ENCODE measurements around the gene NTN1. TPM values are rescaled to one million over a fixed set of nuclear protein-coding genes. Genes with fewer than 3 reads are reported as not detected.

The NTN1 gene
- total RNA-seq, 2 donors from 2014 or later = 68.8 to 79.0 TPM

DNA sequence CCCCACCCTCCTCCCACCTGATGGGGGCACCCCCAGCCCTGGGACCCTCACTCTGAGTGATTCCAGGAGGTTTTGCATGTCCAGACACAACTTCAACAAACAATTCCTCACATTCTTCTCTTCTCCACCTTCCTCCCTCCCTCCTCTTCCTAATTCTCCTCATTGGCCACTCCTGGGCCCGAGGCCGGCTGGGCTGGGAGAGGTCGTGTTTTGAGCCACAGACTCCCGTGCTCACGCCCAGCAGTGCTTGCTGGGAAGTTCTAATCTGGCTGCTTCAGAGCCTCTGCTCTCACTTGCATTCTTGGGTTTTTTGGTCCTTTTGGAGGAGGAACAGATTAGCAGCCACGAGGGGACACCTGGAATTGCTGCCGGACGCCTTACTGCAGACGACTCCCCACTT is 157.0 kb downstream of the NTN1 start:
- no peak overlapping the region for H3K4me3 ChIP-seq
- H3K4me1 ChIP-seq (ENCODE audit: control insufficient read depth in 1 of 2, low read depth in 2 of 2) = peaks cover 24 to 60% of the 10 kb centered on the region in 2 donors
- peak overlapping the region; percentile 51 to 55 for H3K27ac ChIP-seq
- H3K36me3 ChIP-seq = peaks cover 9% of the 10 kb centered on the region
- DNase-seq (ENCODE audit: low spot score) (no peak), ATAC-seq (ENCODE audit: insufficient number of reproducible peaks, low FRiP score, low read depth) (no peak)
- H3K27me3 ChIP-seq (replicated peaks; ENCODE audit: insufficient read depth) = no peaks in the 10 kb centered on the region
- TF ChIP-seq, protein P1, sequence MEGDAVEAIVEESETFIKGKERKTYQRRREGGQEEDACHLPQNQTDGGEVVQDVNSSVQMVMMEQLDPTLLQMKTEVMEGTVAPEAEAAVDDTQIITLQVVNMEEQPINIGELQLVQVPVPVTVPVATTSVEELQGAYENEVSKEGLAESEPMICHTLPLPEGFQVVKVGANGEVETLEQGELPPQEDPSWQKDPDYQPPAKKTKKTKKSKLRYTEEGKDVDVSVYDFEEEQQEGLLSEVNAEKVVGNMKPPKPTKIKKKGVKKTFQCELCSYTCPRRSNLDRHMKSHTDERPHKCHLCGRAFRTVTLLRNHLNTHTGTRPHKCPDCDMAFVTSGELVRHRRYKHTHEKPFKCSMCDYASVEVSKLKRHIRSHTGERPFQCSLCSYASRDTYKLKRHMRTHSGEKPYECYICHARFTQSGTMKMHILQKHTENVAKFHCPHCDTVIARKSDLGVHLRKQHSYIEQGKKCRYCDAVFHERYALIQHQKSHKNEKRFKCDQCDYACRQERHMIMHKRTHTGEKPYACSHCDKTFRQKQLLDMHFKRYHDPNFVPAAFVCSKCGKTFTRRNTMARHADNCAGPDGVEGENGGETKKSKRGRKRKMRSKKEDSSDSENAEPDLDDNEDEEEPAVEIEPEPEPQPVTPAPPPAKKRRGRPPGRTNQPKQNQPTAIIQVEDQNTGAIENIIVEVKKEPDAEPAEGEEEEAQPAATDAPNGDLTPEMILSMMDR (IDR thresholded peaks at IDR 0.05) = no peak
- H3K9me3 ChIP-seq = no peaks in the 10 kb centered on the region

DNA sequence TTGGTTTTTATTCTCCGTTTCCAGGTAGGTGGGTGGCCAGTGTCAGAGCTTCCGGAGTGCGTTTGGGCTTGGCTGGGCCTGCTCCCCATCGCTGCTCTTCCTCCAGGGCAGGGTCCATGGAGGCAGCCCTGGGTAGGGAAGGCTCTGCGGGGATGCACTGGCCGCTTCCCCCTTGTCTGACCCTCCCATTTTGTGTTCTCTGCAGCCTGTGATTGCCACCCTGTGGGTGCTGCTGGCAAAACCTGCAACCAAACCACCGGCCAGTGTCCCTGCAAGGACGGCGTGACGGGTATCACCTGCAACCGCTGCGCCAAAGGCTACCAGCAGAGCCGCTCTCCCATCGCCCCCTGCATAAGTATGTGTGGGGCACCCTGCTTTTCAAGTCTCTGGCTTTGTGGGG is 158.3 kb downstream of the NTN1 start:
- Histone ChIP-seq H3K4me3 (no peak overlapping the region), H3K36me3 (peaks cover 9% of the 10 kb centered on the region), H3K9me3 (no peaks in the 10 kb centered on the region), H3K4me1 (ENCODE audit: control insufficient read depth in 1 of 2, low read depth in 2 of 2) (peaks cover 24 to 60% of the 10 kb centered on the region in 2 donors), H3K27ac (no peak overlapping the region), H3K27me3 (replicated peaks; ENCODE audit: insufficient read depth) (no peaks in the 10 kb centered on the region)
- no peak for ATAC-seq (ENCODE audit: insufficient number of reproducible peaks, low FRiP score, low read depth)
- TF ChIP-seq, protein P1 (IDR thresholded peaks at IDR 0.05) = no peak
- DNase-seq (ENCODE audit: low spot score) = no peak

DNA sequence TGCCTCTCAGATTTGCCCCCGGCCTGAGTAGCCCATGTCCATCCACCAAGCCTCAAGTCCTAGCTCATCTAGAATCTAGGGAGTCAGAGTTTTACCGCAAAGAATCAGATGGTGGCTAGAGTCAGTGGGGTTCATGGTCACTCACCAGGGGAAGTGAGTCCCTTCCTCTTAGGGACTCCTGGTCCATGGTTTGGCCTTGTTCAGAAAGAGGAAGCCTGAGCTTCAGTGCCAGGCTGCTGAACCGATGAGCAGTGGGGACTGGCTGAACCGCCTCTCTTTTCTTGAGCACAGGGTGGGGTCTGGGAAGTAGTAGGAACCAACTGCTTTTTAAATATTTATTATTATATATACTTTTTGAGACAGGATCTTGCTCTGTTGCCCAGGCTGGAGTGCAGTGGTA is 160.3 kb downstream of the NTN1 start:
- TF ChIP-seq, protein P1 (IDR thresholded peaks at IDR 0.05) = no peak
- H3K4me1 ChIP-seq (ENCODE audit: control insufficient read depth in 1 of 2, low read depth in 2 of 2) = peaks cover 18 to 49% of the 10 kb centered on the region in 2 donors

DNA sequence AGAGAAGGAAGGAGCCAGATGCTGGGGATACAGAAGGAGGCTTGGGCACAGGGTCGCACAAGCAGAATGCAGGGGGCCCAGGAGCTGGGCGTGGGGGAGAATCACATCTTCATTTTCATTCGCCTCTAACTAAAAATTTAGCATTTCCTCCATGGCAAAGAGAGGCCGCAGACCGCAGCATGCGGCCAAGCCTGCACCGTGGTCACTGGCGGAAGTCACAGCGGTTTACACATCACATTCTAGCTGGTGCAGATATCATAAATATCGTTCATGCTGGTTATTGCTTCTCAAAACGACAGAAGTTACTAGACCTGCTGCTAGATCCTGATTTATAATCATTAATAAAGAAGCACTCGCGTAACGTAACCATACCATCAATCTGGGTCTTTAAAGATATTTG is 162.0 kb downstream of the NTN1 start:
- Histone ChIP-seq H3K27ac (no peak overlapping the region), H3K27me3 (replicated peaks; ENCODE audit: insufficient read depth) (no peaks in the 10 kb centered on the region), H3K4me3 (no peak overlapping the region), H3K9me3 (no peaks in the 10 kb centered on the region), H3K36me3 (peaks cover 9% of the 10 kb centered on the region), H3K4me1 (ENCODE audit: control insufficient read depth in 1 of 2, low read depth in 2 of 2) (peaks cover 8 to 32% of the 10 kb centered on the region in 2 donors)
- ATAC-seq (ENCODE audit: insufficient number of reproducible peaks, low FRiP score, low read depth) = no peak
- no peak for DNase-seq (ENCODE audit: low spot score)
- TF ChIP-seq, protein P1 (IDR thresholded peaks at IDR 0.05) = no peak

More for the DNA sequence above, 160.3 kb downstream of the NTN1 start:
- no peak overlapping the region for H3K4me3 ChIP-seq
- H3K27me3 ChIP-seq (replicated peaks; ENCODE audit: insufficient read depth) = no peaks in the 10 kb centered on the region
- no peak overlapping the region for H3K27ac ChIP-seq
- no peak for ATAC-seq (ENCODE audit: insufficient number of reproducible peaks, low FRiP score, low read depth)
- H3K9me3 ChIP-seq = no peaks in the 10 kb centered on the region
- H3K36me3 ChIP-seq = peaks cover 9% of the 10 kb centered on the region
- no peak for DNase-seq (ENCODE audit: low spot score)

DNA sequence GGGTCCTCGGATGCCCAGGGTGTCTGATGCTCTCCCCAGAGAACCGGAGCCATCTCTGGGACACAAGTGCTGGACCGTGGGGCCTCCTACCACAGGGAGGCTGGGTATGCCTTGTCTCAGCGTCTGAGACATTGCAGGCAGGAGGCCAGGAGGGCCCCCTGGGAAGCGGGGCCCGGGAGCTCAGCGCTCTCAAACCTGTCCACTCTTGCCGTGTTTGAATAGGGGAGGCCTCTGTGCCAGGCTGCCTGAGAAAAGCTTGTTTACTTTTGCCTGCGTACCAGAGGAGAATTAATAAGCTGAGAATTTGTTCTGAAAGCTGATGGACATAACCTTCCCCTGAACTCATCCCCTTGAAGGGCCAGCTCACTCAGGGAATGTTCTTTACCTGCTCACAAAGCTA is 163.8 kb downstream of the NTN1 start:
- H3K9me3 ChIP-seq = no peaks in the 10 kb centered on the region
- H3K4me1 ChIP-seq (ENCODE audit: control insufficient read depth in 1 of 2, low read depth in 2 of 2) = peaks cover 0 to 23% of the 10 kb centered on the region in 2 donors
- H3K4me3 ChIP-seq = no peak overlapping the region
- H3K36me3 ChIP-seq = peaks cover 9% of the 10 kb centered on the region
- H3K27me3 ChIP-seq (replicated peaks; ENCODE audit: insufficient read depth) = no peaks in the 10 kb centered on the region
- TF ChIP-seq, protein P1 (IDR thresholded peaks at IDR 0.05) = no peak
- ATAC-seq (ENCODE audit: insufficient number of reproducible peaks, low FRiP score, low read depth) = no peak
- DNase-seq (ENCODE audit: low spot score) = no peak
- no peak overlapping the region for H3K27ac ChIP-seq
